Inflammatory macrophage (primary cell): ENCODE measurements around the gene GXYLT1.
"Not testable (repeated sequence)": the region's sequence is repeated elsewhere in the genome, so short reads cannot be mapped to it uniquely, and the experiment has no call there.

Source experiments
- DNase-seq, 2 donors: peaks; one replicate each; pipeline ENCODE4 v3.0.0-alpha.2; 2020 to 2022

Gene GXYLT1

GRCh38 chr12:42094277-42094676 lies 50.4 kb downstream of the GXYLT1 start:
- DNase-seq: peak in 1 of 2 donors; percentile 13

- DNase-seq: no peak
These were observed 52.9 kb downstream of the GXYLT1 start for GRCh38 chr12:42091769-42092168.

GRCh38 chr12:42090899-42091298 lies 53.8 kb downstream of the GXYLT1 start:
- no peak for DNase-seq

- DNase-seq: no peak
These were observed 58.6 kb downstream of the GXYLT1 start for GRCh38 chr12:42086031-42086430.

- no peak for DNase-seq
These were observed 59.1 kb downstream of the GXYLT1 start for GRCh38 chr12:42085594-42085993.

- no peak for DNase-seq
These were observed 60.2 kb downstream of the GXYLT1 start for GRCh38 chr12:42084522-42084921.

GRCh38 chr12:42076976-42077375 lies 67.7 kb downstream of the GXYLT1 start:
- no peak for DNase-seq

GRCh38 chr12:42070036-42070435 lies 74.6 kb downstream of the GXYLT1 start:
- DNase-seq: no peak

- no peak for DNase-seq
These were observed 85.5 kb downstream of the GXYLT1 start for GRCh38 chr12:42059127-42059526.

- DNase-seq: peak; percentile 84 to 91
These were observed 88.5 kb downstream of the GXYLT1 start for GRCh38 chr12:42056130-42056529.

- DNase-seq: no peak
These were observed 91.2 kb downstream of the GXYLT1 start for GRCh38 chr12:42053456-42053855.

GRCh38 chr12:42048980-42049379 lies 95.7 kb downstream of the GXYLT1 start:
- not testable (repeated sequence) for DNase-seq

- DNase-seq: no peak
These were observed 105.1 kb downstream of the GXYLT1 start for GRCh38 chr12:42039577-42039976.

GRCh38 chr12:42039176-42039575 lies 105.5 kb downstream of the GXYLT1 start:
- DNase-seq: peak in 1 of 2 donors; percentile 3

GRCh38 chr12:42031847-42032564 lies 112.7 kb downstream of the GXYLT1 start:
- no peak for DNase-seq
